Measurements from ENCODE around the gene WIPF3.
"Not testable (repeated sequence)": the region's sequence is repeated elsewhere in the genome, so short reads cannot be mapped to it uniquely, and the experiment has no call there.

Gene WIPF3

GRCh38 chr7:29957521-29958310, 151.4 kb downstream of the WIPF3 start:
- no peak for DNase-seq

DNA sequence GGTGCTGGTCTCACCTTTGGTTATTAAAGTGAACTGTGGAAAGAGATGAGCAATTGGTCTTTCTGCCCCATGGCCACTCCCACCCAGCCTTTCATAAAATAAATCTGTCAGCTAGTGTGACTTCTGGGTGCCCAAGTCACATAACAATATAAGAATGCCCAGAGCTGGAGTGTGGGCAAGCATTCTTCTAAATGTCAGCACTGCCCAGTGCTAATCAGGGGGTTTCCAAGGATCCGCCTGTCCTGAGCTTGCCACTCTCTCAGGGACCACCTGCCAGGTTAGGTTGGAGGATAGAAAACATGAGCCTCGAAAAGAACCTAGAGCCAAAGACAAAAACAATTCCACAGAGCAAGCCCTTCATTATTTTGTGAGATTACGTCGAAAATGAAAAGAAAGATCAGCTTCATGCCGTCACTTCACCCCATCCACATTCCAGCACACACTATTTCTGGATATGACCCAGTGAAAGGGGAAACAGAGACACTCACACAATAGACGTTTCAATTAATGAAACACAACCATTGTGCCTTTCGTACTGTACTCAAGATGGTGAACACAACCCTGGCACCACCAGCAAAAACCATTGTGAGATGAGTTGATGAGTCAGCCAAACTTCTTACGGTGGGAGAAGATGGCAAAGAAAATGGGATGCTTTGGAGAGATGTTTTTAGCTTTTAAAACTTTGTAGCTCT, 152.5 kb downstream of the WIPF3 start:
- no peak for DNase-seq

DNA sequence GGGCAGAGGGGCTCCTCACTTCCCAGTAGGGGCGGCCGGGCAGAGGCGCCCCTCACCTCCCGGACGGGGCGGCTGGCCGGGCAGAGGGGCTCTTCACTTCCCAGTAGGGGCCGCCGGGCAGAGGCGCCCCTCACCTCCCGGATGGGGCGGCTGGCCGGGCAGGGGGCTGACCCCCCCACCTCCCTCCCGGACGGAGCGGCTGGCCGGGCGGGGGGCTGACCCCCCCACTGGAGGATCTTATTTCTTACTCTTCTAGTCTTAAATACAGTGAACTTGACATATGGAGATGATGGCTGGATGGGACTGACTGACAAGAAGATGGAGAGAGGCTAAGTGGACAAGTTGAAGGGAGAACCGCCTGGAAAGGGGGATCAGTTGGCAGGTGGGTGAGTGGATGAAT, 155.3 kb downstream of the WIPF3 start:
- not testable (repeated sequence) for DNase-seq

GRCh38 chr7:29962035-29962434, 155.7 kb downstream of the WIPF3 start:
- no peak for DNase-seq

GRCh38 chr7:29965030-29965429, 158.7 kb downstream of the WIPF3 start:
- no peak for DNase-seq

Measured in activated CD4-positive, alpha-beta T cell treated with anti-CD3 and anti-CD28 coated beads, Interleukin-2, Interleukin-6, amounts not matched to agents 100 ng/mL and 50 ng/mL, durations not matched to agents 16 hours and 8 hours (primary cell).